ENCODE data around the gene LTBP1.

DNA sequence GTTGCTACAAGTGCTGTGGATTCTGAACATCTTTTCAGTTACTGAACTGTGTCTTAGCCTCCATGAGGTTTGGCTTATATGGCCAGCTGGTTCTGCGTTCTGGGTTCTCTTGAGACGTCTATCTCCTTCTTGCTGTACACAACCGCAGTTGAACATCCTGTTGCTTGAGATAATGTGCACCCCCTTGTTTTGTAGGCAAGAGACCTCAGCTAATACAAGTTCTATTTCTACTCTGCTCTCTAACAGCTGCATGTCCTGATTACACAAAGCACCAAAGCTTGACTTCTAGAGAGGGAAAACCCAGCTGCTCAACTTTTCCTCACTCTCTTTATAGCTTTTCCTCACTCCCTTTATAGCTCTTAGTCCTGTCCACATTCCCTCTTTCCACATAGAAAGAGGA is 176.0 kb downstream of the LTBP1 start:
- TF ChIP-seq POLR2A (IDR thresholded peaks at IDR 0.05), result no peak
- TF ChIP-seq EP300 (IDR thresholded peaks at IDR 0.05), result no peak

Measured in ovary (tissue), 1 donor.